GM21825 (cell line): ENCODE results near the gene ITGA8.
"Not testable (repeated sequence)": the region's sequence is repeated elsewhere in the genome, so short reads cannot be mapped to it uniquely, and the experiment has no call there.

Experiments
- ATAC-seq: cut with Tn5 transposase; IDR thresholded peaks from one replicate; pipeline ENCODE4 v1.9.1; 2021; ENCODE audit warnings: mild to moderate bottlenecking, moderate library complexity; ENCODE audit not compliant: unreplicated experiment

ITGA8 gene

DNA sequence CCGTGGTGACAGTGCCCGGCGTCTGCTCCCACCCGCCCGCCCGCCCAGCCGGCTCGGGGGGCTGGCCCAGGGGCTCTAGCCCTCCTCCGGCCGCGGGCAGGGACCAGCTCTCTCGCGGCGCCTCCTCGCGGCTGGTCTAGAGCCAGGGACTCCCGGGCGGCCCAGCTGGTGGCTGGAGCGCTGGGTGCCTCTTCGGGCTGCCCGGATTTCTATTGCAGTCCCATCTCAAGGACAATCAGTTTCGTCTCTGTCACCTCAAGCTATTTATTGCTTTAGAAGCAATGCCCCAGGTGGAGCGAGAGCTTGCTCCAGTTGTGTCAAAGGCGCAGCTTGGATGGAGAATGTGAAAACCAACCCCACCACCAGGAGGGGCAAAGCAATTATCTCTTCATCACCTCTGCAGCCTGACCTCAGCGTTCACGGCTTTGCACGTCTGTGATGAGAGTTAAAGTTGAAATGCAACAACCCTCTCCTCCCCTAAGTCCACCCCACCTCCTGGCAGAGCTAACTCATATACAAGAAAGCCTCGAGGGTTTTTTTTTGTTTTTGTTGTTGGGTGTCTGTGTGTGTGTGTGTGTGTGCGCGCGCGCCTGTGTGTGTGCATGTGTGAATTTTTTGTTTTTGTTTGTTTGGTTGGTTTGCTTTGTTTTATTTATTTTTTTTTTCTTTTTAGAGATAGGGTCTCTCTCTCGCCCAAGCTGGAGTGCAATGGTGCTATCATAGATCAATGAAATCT is at the start of gene ITGA8:
TSS of gene ITGA8 (minus strand) at position 24 of the 736 bp plus-strand sequence. CDS start 151 bp downstream, outside the sequence.
- no peak for ATAC-seq

DNA sequence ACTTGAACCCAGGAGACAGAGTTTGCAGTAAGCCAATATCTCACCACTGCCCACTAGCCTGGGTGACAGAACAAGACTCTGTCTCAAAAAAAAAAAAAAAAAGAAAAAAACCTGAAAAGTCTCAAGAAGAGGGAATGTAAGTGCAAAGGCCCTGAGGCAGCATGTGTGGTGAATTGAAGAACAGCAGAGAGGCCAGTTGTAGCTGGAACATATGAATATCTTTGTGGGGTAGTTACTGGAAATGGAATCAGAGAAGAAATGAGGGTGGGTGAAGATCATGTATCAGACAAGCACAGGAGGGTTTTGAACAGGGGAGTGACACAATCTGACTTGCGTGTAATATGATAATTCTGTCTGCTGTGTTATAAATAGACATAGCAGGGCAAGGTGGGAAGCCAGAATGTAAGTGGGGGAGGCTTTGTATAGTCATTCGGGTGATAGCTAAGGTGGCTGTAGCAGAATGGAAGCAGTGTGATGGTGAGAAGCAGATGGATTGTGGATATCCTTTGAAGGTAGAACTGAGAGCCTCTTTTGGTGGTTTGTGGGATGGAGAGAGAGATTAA is 45.3 kb upstream of the ITGA8 start:
- ATAC-seq: no peak

GRCh38 chr10:15763006-15763405 is 43.3 kb upstream of the ITGA8 start:
- ATAC-seq: no peak

- not testable (repeated sequence) for ATAC-seq
Measured at GRCh38 chr10:15762239-15762638, 42.5 kb upstream of the ITGA8 start.

DNA sequence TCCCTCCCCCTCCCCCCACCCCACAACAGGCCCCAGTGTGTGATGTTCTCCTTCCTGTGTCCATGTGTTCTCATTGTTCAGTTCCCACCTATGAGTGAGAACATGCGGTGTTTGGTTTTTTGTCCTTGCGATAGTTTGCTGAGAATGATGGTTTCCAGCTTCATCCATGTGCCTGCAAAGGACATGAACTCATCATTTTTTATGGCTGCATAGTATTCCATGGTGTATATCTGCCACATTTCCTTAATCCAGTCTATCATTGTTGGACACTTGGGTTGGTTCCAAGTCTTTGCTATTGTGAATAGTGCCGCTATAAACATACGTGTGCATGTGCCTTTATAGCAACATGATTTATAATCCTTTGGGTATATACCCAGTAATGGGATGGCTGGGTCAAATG is 41.5 kb upstream of the ITGA8 start:
- not testable (repeated sequence) for ATAC-seq

- ATAC-seq: no peak
Measured at GRCh38 chr10:15760681-15761080, 41.0 kb upstream of the ITGA8 start.

DNA sequence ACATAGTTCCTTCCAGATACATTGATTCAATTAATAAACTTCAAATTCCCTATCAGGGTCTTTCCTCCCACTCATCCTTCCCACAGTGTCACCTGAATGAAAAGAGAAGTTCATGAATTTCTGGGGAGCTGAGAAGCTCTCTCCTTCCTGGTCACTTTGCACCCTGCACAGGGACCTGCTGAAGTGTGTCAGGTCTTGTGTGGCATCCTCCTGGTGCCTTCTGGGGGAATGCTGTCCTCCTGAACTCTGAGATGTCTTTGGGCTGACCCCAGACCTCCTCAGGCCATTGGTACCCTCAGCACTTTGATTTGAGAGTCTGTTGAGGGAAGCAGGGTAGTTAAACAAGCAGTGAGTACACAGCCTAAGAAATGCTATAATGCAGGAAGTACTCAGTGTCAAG is 39.5 kb upstream of the ITGA8 start:
- no peak for ATAC-seq

GRCh38 chr10:15758618-15759017 is 38.9 kb upstream of the ITGA8 start:
- no peak for ATAC-seq

GRCh38 chr10:15754937-15755336 is 35.2 kb upstream of the ITGA8 start:
- no peak for ATAC-seq

GRCh38 chr10:15751046-15751445 is 31.3 kb upstream of the ITGA8 start:
- no peak for ATAC-seq

- ATAC-seq: no peak
Measured at GRCh38 chr10:15748126-15748525, 28.4 kb upstream of the ITGA8 start.

GRCh38 chr10:15747632-15748031 is 27.9 kb upstream of the ITGA8 start:
- ATAC-seq: no peak

- ATAC-seq: no peak
Measured at GRCh38 chr10:15745751-15746150, 26.0 kb upstream of the ITGA8 start.

GRCh38 chr10:15744217-15744865 is 24.6 kb upstream of the ITGA8 start:
- peak; percentile 57 for ATAC-seq

DNA sequence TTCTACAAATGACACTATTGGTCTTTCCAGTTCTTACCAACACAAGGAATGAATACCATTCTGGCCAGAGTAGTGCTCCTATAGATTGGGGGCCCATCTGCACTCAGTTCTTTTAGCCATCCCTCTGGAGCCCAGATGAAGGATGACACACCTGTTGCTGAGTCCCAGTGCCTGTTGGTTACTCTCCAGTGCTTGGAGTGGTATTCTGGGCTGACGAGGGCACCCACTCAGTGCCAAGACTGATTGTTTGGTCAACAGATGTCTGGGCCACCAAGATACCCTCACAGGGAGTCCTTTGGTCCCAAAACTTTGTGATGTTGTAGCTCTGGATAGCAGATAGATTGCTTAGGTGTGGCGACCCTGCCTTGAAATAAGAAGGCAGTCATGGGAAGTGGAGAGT is 23.7 kb upstream of the ITGA8 start:
- no peak for ATAC-seq

- no peak for ATAC-seq
Measured at GRCh38 chr10:15742836-15743235, 23.1 kb upstream of the ITGA8 start.

DNA sequence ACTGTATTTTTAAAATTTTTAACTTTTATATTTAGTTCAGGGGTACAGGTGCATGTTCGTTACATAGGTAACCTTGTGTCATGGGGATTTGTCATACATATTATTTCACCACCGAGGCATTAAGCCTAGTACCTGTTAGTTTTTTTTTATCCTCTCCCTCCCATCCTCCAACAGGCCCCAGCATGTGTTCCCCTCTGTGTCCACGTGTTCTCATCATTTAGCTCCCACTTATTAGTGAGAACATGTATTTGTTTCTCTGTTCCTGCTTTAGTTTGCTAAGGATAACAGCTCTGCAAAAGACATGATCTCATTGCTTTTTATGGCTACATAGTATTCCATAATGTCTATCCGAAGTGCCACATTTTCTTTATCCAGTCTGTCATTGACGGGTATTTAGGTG is 22.4 kb upstream of the ITGA8 start:
- no peak for ATAC-seq

GRCh38 chr10:15741581-15741980 is 21.9 kb upstream of the ITGA8 start:
- ATAC-seq: no peak

GRCh38 chr10:15740261-15740660 is 20.5 kb upstream of the ITGA8 start:
- no peak for ATAC-seq

- no peak for ATAC-seq
Measured at GRCh38 chr10:15739254-15739970, 19.7 kb upstream of the ITGA8 start.

- no peak for ATAC-seq
Measured at GRCh38 chr10:15738270-15738925, 18.7 kb upstream of the ITGA8 start.
